GM12873 (cell line): ENCODE measurements around the gene HID1.

ENCODE experiments used
- CTCF ChIP-seq: IDR thresholded peaks from 2 replicates; pipeline ENCODE4 v1.5.1; 2012; ENCODE audit warnings: low read depth, mild to moderate bottlenecking, moderate library complexity, low read length, control low read depth; ENCODE audit not compliant: insufficient read depth; ENCODE audit errors: missing control alignments

Gene HID1, protein sequence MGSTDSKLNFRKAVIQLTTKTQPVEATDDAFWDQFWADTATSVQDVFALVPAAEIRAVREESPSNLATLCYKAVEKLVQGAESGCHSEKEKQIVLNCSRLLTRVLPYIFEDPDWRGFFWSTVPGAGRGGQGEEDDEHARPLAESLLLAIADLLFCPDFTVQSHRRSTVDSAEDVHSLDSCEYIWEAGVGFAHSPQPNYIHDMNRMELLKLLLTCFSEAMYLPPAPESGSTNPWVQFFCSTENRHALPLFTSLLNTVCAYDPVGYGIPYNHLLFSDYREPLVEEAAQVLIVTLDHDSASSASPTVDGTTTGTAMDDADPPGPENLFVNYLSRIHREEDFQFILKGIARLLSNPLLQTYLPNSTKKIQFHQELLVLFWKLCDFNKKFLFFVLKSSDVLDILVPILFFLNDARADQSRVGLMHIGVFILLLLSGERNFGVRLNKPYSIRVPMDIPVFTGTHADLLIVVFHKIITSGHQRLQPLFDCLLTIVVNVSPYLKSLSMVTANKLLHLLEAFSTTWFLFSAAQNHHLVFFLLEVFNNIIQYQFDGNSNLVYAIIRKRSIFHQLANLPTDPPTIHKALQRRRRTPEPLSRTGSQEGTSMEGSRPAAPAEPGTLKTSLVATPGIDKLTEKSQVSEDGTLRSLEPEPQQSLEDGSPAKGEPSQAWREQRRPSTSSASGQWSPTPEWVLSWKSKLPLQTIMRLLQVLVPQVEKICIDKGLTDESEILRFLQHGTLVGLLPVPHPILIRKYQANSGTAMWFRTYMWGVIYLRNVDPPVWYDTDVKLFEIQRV

GRCh38 chr17:74972107-74972972 lies at the start of gene HID1:
TSS of gene HID1 (minus strand) at chr17:74972759. CDS start at chr17:74972656, 103 bp downstream.
- TF ChIP-seq CTCF, result no peak

- TF ChIP-seq CTCF, result no peak
Measured at GRCh38 chr17:75020331-75021110, 48.0 kb upstream of the HID1 start.

DNA sequence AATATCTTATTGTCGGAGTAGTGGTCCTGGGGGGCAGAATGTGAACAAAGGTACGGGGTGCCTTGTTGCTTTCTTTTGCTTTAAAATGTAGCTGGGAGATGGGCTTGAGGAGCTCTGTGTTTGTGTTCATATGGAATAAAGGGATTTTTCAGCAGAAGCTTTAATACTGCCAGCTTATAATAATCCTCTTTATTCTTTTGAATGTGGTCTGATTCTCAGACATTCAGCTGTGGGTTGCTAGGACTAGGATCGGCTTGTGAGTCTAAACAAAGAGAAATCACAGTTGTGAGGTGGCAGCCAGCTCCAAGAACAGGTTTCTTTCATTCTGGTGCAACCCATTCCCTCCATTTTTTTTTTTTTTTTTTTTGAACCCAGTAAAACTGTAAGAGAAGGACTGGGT lies 47.2 kb upstream of the HID1 start:
- TF ChIP-seq CTCF, result no peak

GRCh38 chr17:75019146-75019545 lies 46.6 kb upstream of the HID1 start:
- TF ChIP-seq CTCF, result no peak

DNA sequence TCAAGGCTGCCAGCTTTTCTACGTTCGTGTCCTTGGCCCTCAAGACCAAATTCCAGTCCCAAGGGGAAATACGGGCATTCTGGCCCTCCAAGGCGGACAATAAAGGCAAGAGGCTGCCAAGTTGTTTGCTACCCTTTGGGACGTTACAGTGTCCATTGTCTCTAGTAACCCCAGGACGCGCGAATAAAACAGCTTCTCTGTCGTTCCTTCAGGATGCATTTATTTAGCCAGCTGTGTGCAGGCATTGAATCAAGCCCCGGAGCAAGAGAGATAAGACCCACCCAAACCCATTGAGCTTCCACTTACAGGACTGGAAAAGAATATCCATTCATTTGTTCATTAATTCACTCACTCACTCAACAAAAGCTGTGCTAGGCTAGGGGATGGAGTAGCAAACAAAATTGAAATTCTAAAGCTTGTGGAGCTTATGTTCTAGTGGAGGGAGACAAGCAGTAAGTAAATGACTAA lies 40.6 kb upstream of the HID1 start:
- TF ChIP-seq CTCF, result no peak

DNA sequence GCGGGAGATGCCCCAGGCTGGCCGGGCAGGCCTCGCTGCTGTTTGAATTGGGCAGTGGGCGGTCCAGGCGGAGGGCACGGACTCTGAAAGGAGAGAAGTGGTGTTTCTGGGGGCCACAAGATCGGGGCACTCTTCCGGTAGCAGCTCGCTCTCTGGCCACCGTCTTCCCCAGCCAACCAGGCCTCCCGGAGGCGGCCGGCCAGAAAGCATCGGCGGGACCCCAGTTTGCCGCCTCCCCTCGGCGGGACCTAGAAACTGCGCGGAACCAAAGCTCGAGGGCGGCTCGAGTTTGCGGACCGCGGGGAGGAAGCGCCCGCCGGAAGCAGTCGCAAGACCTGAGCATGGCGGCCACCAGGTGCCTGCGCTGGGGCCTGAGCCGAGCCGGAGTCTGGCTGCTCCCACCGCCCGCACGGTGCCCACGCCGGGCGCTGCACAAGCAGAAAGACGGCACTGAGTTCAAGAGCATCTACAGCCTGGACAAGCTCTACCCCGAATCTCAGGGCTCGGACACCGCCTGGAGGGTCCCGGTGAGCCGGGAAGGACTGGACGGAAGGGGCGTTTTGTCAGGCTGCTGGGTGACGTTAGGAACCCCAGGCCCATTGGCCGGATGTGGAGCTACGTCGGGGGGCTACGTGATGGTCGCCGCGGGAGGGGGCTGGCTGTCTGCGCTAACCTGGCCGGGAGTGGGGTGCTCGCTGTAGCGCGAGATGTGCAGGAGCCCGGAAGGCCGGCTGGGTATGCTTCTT lies 40.0 kb upstream of the HID1 start, which contains the start of gene MRPL58:
MRPL58 (plus strand) TSS at position 325 of the 746 bp plus-strand sequence; CDS start at position 342, 17 bp downstream.
- peak; percentile 43 for TF ChIP-seq CTCF
